NCI-H526 treated with DMSO at 0.1 percent for 48 hours (cell line): ENCODE results near the gene NCEH1.
"Not testable (repeated sequence)": the region's sequence is repeated elsewhere in the genome, so short reads cannot be mapped to it uniquely, and the experiment has no call there.

ENCODE experiments used
- DNase-seq: peaks from one replicate; lab custom pipeline; 2025; lab: John Stamatoyannopoulos, UW

The NCEH1 gene

DNA sequence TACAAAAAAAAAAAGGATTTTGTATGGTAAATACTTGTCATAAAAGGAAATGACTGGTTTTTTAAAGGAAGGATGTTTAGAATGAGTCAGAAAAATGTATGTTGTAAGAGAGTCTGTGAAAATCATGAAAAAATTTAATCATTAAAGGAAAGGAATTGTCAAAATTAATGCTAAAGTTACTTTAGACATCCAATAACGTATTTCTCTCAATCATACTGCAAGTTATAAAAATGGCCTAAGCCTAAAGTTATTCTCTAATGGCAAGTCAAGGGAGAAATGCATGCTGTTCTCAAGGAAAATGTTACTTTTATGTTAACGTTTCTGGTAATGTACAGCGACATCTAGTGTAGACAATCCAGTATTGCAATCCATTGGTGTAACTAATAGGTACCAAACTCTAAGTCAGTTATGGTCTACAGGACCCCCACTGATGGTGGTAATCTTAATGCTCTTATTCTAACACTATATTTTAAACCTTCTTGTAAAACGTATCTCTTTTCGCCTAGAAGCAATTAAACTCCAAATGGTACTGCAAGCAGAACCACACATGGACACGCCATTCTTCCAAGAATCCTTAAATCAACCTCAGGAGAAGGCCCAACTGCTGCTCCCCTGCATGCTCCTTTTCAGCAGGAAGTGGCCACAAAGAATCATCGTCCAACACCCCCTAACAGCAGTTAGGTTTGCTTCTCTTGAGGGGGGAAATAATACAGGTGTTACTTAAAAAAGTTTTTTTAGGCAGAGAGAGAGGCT lies 35.2 kb downstream of the NCEH1 start:
- peak; percentile 57 for DNase-seq

GRCh38 chr3:172673210-172673679 lies 37.6 kb downstream of the NCEH1 start:
- DNase-seq: peak; percentile 63

DNA sequence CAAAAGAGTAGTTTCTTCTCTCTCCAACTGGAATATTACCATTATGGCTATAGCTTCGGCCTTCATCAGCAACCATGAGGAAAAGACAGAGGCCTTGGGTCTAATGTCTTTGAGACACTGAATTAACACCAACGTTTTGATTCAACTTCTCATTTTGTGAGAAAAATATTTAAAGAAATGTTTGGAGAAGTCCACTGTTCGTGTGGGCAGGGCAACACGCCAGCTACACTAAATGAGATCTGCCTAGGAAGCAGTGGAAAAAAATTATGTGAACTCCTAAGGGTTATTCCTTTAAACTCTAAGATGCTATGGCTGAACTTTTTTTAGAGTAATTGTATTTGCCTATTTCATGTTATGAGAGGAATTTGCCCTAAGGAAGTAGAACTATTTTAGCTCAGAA lies 41.8 kb downstream of the NCEH1 start:
- no peak for DNase-seq

- DNase-seq: peak; percentile 88
These were observed 43.8 kb downstream of the NCEH1 start for GRCh38 chr3:172666873-172667694.

- peak; percentile 37 for DNase-seq
These were observed 44.5 kb downstream of the NCEH1 start for GRCh38 chr3:172666181-172666872.

GRCh38 chr3:172665510-172665909 lies 45.4 kb downstream of the NCEH1 start:
- DNase-seq: not testable (repeated sequence)

DNA sequence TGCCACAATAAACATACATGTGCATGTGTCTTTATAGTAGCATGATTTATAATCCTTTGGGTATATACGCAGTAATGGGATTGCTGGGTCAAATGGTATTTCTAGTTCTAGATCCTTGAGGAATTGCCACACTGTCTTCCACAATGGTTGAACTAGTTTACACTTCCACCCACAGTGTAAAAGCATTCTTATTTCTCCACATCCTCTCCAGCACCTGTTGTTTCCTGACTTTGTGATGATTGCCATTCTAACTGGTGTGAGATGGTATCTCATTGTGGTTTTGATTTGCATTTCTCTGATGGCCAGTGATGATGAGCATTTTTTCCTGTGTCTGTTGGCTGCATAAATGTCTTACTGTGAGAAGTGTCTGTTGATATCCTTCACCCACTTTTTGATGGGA lies 50.4 kb downstream of the NCEH1 start:
- DNase-seq: not testable (repeated sequence)

DNA sequence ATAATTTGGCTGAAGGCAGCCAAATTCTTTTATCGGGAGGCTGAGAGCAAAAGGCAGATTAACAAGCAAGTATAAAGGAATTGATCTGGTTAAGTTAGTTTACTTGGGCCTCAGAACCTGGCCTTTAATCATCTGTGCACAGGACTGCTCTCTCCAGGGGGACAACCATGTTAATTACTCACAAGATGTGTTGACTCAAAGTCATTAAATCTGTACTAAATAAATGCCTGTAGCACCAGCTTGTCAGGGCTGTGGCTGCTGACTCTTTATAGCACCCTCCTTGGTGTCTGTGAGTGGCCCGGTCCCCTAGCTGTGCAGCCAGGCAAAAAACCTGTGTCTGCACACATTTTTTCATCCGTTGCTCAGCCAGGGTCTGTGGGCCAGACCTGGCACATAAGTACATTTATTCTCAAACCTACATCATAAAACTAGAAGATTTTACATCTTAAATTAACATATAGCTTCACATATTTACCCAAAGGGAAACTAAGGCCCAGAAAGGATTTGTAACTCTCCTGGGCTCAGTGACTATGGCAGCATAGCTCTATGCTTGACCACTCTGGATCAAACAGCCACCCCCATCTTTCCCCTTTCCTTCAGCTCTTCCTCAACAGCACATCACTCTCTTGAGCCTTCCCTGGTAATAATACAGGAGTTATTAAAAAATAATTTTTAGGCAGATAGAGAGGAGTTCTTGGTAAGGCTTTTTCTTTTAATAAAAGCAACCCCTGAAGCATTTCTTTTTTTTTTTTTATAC lies 51.4 kb downstream of the NCEH1 start:
- DNase-seq: no peak

DNA sequence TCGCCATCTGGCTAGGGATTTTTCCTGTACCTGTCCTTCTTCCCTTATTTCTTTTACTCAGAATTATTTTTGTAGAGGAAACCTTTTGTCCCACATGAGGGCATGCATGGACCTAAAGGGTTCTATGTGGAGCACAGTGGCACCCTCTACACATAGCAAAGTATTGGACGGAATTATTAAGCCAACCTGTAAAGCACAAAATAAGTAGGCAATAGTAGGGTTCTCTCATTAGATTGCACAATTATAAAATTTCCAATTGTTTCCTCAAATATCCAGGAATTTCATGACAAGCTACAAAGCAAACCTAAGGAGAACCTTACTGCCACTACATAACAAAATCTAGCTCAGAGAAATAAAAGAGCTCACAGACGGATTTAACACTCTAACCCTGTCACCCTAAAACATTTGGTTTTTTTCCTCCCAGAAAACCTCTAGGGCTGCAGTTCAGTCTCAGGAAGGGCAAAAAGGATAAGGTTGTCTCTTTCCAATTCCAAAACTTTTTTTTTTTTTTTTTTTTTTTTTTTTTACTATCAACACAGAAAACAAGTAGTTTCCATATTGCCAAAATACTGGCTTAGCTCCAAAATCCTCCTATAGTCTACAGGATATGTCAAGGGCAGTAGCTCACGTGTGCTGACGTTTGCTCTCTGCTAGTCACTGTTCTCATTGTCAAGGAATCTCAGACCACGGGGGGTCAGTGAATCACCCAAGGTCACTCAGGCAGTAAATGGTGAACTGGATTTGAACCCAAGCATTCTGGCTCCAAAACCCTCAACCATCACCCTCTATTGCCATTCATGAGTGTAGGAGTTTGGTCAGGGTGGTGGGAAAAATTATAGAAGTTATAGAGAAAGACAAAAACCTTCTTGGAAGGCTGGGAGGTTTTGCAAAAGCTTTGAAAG lies 52.3 kb downstream of the NCEH1 start:
- DNase-seq: no peak

GRCh38 chr3:172656602-172657001 lies 54.3 kb downstream of the NCEH1 start:
- no peak for DNase-seq

DNA sequence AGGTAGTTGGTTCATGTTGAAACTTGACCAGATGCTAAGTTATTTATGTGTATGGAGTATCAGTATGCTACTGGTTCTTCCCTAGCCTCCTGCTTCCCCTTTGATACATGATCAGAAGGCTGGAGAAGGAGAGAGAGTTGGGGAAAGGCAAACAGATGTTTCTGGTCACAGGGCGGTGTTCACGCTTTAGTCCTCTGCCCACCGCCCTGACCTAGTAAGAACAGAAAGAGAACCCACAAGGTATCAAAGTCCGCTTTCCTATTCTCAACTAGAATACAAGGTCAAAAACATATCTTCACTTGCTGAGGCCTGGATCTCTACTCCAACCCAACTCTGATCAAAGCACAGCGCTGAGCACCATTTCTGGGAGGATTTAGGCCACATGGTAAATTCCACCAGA lies 55.5 kb downstream of the NCEH1 start:
- no peak for DNase-seq

GRCh38 chr3:172654470-172654869 lies 56.4 kb downstream of the NCEH1 start:
- DNase-seq: no peak

GRCh38 chr3:172653004-172653572 lies 57.8 kb downstream of the NCEH1 start:
- no peak for DNase-seq

DNA sequence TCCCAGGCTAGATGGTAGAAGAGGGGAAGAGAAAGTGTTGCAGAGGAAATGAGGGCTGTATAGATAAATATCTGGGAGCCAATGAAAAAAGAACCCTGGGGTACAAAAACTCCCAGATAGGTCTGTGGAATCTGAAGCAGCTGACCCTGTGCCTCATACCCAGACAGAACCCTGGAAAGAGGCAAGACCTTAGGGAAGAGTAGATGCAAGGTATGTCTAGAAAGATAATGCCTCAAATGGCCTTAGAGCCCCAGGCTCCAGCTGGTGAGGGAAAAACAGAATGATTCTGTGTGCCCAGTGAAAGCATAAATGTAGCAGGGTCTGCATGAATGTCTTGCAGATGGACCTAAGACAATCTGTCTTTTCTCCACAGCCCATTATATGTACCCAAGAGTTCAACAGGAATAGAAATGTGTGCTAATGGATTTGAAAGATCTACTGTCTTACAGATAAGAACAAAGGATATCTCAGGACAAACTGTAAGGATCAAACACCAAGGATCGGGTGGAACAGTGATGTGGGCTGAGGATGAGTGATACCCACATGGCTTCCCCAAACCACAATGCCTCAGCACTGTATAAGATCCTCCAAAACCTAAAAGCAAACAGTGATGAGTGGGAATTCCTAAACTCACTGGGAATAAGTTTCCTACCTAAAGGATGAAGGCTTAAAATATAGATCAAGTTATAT lies 58.8 kb downstream of the NCEH1 start:
- DNase-seq: no peak

- no peak for DNase-seq
These were observed 60.9 kb downstream of the NCEH1 start for GRCh38 chr3:172649987-172650386.

GRCh38 chr3:172648747-172649146 lies 62.1 kb downstream of the NCEH1 start:
- no peak for DNase-seq

DNA sequence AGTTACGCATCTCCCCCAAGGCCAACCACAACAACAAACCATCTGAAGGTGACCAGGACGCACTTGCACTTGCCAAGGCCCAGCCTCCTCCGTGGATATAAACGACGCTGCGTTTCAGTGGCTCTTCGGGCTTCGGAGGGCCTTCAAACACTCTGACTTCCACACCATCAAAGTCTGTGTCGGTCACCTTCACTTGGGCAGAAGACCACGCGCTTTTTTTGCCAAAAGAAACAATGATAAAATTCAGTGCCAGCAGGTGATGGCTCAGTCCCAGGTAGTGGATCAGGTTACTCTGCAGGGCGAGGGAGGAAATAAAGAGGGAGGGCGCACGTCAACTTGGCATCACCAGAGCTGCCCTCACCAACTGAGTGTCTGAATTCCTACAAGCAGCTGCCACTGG lies 63.0 kb downstream of the NCEH1 start:
- no peak for DNase-seq

DNA sequence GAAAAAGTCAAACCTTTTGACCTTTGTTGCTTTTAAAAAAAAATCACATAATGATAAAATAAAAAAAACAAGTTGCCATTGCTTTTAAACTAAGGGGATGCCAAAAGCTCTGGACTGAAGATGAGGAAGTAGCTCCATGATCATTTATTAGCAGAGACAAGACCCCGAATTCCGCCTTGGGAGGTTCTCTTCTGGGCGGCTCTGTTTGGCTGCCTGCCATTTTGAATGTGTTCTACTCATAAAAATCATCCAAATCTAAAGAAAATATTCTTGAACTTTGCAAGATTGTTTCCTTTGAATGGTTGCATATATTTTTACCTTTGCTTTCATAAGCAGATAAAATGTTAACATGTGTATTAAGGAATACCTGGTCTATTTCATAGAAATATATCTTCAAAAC lies 63.8 kb downstream of the NCEH1 start:
- DNase-seq: no peak

GRCh38 chr3:172646439-172647015 lies 64.3 kb downstream of the NCEH1 start:
- DNase-seq: no peak
